ENCODE results near the gene PFN1. TPM values are rescaled to one million over a fixed set of nuclear protein-coding genes. Genes with fewer than 3 reads are reported as not detected.

The PFN1 gene
- total and polyA plus RNA-seq, 9 of the 15 experiments (the other 6 are each of a cell fraction or from before 2014, with no cell fraction given), result 60.5 to 1,479 (median 456) TPM

DNA sequence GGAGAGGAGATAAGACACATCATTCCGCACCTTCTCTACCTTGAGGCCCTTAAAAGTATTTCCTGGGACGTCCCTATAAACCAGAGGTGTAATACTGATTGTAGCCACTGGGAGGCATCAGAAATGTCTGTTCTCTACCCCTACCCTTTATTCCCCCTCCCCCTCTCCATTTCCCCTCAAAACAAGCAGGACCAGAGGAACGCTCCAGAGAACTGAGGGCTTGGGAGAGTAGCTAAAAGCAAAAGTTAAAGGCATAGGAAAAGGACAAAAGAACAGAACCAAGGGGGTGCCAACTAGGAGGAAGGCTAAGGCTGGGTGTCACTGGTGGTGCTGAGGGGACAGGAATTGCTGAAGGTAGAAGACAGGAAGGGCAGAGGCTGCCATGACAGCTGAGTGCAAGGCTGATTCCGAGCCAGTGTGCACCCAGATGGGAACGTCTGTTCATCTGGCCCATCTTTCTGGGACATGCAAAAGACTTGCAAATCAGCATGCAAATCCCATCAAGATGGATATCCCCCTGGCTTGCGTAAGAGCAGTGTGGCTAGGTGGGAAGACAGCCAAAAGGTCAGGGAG is 32.4 kb upstream of the PFN1 start (continued):
- TF ChIP-seq RAD21 (CRISPR knock-in tag; conservative IDR thresholded peaks at IDR 0.05 in 1 of 2, IDR thresholded peaks at IDR 0.05 in 1 of 2) (peak in 1 of 2 experiments; percentile 52; a peak in 2 of 4 replicates), CEBPB (tag; IDR thresholded peaks at IDR 0.05) (peak; percentile 57; the same call in 1 of the 2 replicates), CTCF (IDR thresholded peaks at IDR 0.05 in 2 of 3, conservative IDR thresholded peaks at IDR 0.05 in 1 of 3; ENCODE audit: insufficient read depth in 2 of 3, low read depth in 1 of 3, low read length in 3 of 3) (peak; percentile 54 to 64 (median 60); a peak in 5 of 6 replicates), HNRNPK (IDR thresholded peaks at IDR 0.05; ENCODE audit: low read depth, low read length, poor library complexity, severe bottlenecking) (peak; percentile 86)

GRCh38 chr17:4978726-4979125 is 30.4 kb upstream of the PFN1 start:
- H3K36me3 ChIP-seq (ENCODE audit: control insufficient read depth, insufficient read depth, low read length), result peaks cover 79% of the 10 kb centered on the region

More at GRCh38 chr17:4978726-4979125, 30.4 kb upstream of the PFN1 start:
- Histone ChIP-seq H4K20me1 (replicated peaks; ENCODE audit: control insufficient read depth, insufficient read depth, low read length) (0 out of 2 replicates have a peak, but pooled peaks cover 6% of the 10 kb centered on the region), H3K9ac (ENCODE audit: insufficient read depth in 1 of 2, low read depth in 2 of 2, low read length in 2 of 2) (no peak overlapping the region), H3K79me2 (ENCODE audit: control insufficient read depth, insufficient read depth, low read length) (no peaks in the 10 kb centered on the region), H3K27me3 (ENCODE audit: control insufficient read depth in 2 of 2, insufficient read depth in 2 of 2, low read length in 2 of 2) (no peaks in the 10 kb centered on the region), H3K4me1 (replicated peaks in 1 of 2; ENCODE audit: control insufficient read depth in 2 of 2, insufficient read depth in 2 of 2, low read length in 2 of 2) (peaks cover 0 to 6% of the 10 kb centered on the region in 2 experiments; a peak in 1 of 5 replicates), H3K27ac (ENCODE audit: extremely low read depth, low read depth, low read length) (no peak overlapping the region), H3K9me3 (replicated peaks; ENCODE audit: control insufficient read depth, insufficient read depth, low read depth, low read length) (no peaks in the 10 kb centered on the region), H2AFZ (ENCODE audit: low read depth, low read length) (no peak overlapping the region), H3K4me3 (no peak overlapping the region), H3K4me2 (ENCODE audit: insufficient read depth, low read length) (no peak overlapping the region), H3K9me1 (ENCODE audit: control insufficient read depth, insufficient read depth, low read length) (no peaks in the 10 kb centered on the region)
- TF ChIP-seq POU5F1 (IDR thresholded peaks at IDR 0.05; ENCODE audit: borderline replicate concordance, low read depth, low read length, partially characterized antibody) (no peak), NR1H2 (CRISPR knock-in tag; IDR thresholded peaks at IDR 0.05) (no peak), ZFP1 (CRISPR knock-in tag; IDR thresholded peaks at IDR 0.05) (no peak), PPARD (CRISPR knock-in tag; IDR thresholded peaks at IDR 0.05) (no peak), ZNF444 (CRISPR knock-in tag; IDR thresholded peaks at IDR 0.05) (no peak), XRCC5 (IDR thresholded peaks at IDR 0.05; ENCODE audit: low read depth, low read length) (no peak), DIDO1 (tag; IDR thresholded peaks at IDR 0.05; ENCODE audit: low read depth) (no peak)
- TF ChIP-seq, protein P1, sequence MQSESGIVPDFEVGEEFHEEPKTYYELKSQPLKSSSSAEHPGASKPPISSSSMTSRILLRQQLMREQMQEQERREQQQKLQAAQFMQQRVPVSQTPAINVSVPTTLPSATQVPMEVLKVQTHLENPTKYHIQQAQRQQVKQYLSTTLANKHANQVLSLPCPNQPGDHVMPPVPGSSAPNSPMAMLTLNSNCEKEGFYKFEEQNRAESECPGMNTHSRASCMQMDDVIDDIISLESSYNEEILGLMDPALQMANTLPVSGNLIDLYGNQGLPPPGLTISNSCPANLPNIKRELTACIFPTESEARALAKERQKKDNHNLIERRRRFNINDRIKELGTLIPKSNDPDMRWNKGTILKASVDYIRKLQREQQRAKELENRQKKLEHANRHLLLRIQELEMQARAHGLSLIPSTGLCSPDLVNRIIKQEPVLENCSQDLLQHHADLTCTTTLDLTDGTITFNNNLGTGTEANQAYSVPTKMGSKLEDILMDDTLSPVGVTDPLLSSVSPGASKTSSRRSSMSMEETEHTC (IDR thresholded peaks at IDR 0.05), result no peak
- ChIA-PET CTCF (ENCODE audit: low intra/inter-chr PET ratio) (no interaction called here), POLR2A (interaction anchor here (1.4 kb wide), 1 partner anchor 9 kb away, joined by 8 read pairs; no protein-coding TSS in a partner anchor)
- ATAC-seq (no peak), FAIRE-seq (no peak), DNase-seq (ENCODE audit: extremely low read depth in 1 of 4, low spot score in 3 of 4) (no peak)
- BruUV-seq (replicated peaks), result no TSS peak
- in situ Hi-C loops (cut with MboI), result no loop called here
- intact Hi-C loops (cut with micrococcal nuclease), result no loop called here
